ENCODE data around the gene NFAT5.
"Not testable (repeated sequence)": the region's sequence is repeated elsewhere in the genome, so short reads cannot be mapped to it uniquely, and the experiment has no call there.

NFAT5 gene

DNA sequence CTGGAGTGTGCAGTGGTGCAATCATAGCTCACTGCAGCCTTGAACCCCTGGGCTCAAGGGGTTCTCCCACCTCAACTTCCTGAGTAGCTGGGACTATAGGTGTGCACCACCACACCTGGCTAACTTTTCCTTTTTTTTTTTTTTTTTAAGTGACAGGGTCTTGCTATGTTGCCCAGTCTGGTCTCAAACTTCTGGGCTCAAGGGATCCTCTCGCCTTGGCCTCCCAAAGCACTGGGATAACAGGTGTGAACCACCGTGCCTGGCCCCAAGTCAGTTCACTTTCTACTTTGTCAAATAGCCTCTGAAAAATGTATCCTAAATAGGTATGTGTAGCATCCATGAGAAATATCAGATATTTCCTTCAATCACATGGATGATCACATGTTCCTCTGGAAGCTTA is 9.9 kb upstream of the NFAT5 start:
- DNase-seq = no peak

DNA sequence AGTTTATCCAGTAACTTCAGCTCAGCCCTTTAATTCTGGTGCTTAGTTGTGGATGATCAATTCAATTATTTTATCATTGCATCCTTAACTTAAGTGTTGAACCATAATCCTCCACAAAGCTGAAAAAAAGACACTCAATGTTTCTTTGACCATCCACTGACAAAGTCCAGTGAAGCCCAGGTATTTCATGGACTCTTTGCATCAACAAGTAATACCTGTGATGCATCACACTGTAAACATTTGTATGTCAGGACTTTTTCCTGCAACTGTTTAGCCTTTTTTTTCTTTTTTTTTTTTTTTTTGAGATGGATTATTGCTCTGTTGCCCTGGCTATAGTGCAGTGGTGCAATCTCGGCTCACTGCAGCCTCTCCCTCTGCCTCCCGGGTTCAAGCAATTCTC is 6.6 kb upstream of the NFAT5 start:
- no peak for DNase-seq

DNA sequence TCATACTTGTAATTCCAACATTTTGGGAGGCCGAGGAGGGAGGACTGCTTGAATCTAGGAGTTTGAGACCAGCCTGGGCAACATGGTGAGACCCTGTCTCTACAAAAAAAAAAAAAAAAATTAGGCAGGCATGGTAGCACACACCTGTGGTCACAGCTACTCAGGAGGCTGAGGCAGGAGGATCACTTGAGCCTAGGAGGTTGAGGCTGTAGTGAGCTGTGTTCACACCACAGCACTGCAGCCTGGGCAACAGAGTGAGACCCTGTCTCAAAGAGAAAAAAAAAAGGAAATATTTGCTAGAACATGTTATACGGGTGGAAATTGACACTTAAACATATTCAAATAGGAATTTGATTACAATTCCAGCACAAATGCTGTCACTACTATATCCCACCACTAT is 4.4 kb upstream of the NFAT5 start:
- not testable (repeated sequence) for DNase-seq

DNA sequence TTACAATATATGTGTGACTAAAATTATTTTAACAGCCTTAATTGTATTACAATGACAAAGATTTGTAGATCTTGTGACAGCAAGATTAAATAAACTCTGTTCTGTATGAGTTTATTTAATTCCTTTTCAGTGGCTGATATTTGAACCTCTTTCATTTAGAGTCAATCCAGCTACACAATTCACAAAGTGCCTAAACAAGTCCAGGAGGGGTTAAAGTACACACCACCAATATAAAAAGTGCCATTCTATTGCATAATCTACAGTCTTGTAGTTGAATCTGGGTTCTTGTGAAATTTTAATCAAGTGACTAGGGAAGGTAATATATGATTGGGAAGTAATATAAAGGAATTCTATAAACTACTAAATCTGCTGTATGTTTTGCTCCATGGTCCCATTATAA is 3.9 kb upstream of the NFAT5 start:
- no peak for DNase-seq

DNA sequence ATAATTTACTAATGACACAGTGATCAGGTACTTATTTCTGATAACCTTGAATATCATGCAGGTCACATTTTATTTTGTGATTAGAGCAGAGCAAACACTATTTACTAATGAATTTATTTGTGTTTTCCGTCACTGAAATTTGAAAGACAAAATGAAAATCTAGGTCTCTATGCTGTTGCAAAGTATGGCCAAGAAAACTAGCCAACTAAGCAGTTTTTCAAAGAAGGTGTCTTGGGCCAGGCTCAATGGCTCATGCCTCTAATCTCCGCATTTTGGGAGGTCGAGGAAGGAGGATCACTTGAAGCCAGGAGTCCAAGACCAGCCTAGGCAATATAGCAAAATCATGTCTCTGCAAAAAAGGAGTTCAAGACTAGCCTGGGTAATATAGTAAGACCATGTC is 3.0 kb upstream of the NFAT5 start:
- DNase-seq = no peak

DNA sequence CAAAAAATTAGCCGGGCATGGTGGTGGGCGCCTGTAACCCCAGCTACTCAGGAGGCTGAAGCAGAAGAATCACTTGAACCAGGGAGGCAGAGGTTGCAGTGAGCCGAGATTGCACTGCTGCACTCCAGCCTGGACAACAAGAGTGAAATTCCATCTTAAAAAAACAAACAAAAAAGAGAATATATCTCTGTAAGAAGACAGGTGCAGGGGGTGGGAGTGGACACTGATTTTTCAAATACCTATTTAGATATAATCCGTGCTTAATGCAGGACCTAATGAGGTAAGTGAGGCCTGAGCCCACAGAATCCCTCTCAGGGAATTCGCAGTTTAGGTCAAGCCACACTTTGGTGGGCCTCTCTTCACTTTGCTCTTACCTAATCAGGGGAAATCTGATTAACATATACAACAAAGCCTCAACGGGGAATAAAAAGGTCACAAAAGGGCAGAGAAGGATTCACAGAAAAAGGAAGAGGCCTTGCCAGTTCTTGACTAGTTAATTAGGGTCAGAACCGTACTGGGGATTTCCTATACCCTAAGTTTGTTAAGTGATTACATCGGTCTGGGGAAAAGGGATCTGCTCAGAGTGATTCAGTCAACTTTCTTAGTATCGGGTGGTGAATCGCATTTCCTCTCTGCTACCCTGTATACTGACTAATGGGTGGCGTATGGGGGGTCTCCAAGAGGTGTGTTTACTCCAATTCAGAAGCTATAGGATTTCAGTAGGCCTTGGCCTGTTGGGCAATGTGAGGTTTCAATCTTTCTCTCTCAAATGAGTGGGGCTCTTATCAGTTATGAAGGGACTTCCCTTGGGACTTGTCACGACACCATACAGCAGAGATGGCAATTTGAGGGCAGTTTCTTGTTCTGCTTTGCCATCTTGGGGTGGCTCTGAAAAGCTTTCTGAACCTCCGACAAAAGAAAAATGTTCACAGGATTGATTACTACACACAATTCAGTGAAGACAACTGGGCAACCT is 1.9 kb upstream of the NFAT5 start:
- DNase-seq = no peak

DNA sequence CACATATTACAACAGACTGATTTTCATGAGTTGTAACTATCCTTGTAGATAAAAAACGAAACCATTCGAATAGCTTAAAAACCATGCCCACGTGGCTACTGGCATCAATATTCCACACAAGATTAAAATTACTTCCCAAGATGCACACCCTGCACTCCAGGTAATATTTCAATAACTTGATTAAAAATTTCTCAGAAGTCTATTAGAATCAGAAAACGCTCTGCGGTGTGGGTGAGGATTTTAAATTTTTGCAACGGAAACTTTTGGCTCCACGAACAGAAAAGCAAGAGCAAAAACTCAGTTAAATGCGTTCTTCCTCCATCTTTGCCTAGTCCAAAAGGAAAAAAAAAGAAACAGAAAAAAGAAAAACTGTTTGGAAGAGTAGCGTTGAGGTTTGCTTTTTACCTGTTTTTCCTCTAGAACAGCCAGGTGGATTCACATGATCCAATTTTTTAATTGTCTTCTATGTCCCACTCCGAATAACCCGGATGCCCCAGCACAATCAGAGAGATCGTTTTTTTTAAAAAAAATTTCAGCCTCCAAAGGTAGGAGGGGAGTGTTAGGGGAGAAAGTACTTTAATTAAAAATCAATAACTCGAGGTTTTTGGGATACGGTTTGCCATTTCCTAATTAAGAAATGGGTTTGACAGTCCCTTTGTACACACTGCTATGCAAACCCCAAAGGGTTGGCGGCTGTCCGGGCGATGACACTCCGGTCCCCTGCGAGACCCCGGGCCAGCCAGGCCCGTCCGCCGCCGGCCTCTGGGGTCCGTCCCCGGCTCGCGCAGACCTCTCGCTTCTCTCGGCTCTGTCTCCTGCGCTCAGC is 708 bp upstream of the NFAT5 start:
- peak in 1 of 2 experiments; percentile 42 for DNase-seq

DNA sequence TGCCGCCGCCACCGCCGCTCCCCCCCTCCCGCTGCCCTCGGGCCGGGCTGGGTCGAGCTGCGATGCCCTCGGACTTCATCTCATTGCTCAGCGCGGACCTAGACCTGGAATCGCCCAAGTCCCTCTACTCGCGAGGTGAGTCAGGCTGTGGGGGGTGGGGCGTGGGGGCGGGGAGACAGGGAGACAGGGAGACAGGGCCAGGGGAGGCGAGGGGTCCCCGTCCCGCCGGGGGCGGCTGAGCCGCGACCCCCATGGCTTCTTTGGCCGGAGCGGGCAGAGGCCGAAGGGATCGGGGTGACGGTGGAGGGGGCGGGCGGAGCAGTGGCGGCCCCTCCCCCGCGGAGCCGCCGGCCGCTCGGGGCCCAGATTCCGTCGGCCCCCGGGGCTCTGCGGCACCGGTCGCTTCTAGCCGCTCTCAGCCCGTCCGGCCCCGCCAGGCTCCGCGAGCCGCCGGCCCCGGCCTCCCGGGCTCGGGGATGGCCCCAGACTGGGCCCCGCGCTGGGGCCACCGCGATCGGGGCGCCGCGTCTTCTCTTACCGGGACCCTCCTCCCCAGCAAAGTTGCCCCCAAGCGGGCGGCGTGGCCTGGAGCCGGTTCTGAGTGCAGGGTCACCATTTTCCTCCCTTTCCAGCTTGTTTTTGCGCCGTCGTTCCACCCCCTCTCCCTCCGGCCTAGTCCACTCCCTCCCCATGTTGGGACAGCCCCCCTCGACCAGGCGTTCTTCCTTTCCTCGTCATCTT is 644 bp downstream of the NFAT5 start:
- DNase-seq = peak; percentile 40 to 49

DNA sequence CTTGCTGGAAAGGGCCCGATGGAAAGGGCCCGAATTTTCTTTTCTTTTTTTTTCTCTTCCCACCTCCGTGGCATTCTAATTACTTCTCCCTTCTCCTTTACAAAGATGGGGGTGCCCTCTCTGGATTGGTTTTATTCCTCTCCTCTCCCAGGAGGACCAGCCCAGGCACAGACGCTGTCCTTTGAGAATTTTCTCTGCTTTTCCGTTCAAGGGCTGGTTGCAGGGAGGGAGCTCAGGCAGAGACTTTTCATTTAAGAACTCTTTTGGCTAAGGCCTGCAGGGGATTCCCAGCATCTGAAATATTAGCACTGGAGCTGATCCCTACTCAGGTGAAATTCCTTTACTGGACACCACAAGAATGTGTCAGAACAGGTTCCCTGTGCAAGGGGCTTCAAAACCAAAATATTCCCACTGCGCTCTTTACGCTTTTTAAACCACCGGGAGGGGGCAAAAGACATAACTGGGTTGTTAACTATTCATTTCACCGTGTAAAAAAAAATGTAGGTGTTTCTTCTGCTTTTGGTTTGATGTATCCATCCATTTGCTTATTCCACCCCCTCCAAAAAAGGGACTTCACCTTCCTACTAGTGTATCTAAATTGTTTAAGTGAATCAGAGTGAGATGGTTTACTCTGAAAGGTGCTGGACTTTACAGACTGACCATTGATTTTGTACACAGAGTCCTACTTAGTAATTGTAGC is 1.4 kb downstream of the NFAT5 start:
- DNase-seq = no peak

DNA sequence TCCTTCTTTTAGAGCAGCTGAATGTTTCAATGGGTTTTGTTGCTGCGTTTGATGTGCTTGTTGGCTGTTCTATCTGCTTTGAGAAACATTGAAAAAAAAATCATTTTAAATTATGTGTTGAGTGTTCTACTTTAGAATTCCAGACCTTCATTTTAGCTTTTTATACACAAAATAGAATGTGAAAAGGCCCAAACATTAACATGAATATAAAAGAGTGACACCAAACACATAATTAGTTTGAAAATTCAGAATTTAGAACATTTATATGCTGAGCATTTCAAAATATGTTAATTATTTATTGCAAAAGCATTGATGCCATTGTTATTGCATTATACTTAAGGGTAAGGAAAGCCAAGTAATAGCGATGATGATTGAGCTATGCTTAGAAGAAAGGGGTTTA is 2.9 kb downstream of the NFAT5 start:
- DNase-seq = no peak

DNA sequence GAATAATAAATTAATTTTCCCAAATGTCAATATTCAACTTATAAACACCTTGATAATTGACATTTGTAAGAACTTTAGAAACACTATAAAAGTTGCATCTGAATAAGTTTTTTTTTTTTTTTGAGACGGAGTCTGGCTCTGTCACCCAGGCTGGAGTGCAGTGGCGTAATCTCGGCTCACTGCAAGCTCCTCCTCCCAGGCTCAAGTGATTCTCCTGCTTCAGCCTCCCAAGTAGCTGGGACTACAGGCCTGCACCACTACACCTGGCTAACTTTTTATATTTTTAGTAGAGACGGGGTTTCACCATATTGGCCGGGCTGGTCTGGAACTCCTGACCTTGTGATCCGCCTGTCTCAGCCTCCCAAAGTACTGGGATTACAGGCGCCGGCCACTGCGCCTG is 13.0 kb downstream of the NFAT5 start:
- DNase-seq = not testable (repeated sequence)

DNA sequence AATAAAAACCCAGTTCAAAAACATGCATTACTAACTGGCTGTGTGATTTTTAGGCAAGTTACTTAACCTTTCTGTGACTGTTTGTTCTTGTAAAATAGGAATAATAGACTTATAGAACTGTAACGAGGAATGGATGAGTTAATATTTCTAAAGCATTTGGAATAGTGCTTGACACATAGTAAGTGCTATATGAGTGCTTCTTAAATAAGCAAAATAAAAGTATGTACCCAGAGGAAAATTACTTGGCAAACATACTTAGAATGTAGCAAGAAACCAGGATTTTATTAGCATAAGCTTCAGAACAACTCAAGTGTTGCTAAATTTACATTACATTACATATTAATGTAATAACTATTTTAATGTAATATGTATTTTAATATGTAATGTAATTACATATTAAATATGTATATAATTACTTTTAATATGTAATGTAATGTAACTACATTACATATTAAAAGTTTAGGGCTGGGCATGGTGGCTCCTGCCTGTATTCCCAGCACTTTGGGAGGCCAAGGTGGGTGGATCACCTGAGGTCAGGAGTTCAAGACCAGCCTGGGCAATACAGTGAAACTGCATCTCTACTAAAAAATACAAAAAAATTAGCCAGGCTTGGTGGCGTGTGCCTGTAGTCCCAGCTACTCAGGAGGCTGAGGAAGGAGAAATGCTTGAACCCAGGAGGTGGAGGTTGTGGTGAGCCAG is 14.2 kb downstream of the NFAT5 start:
- no peak for DNase-seq

DNA sequence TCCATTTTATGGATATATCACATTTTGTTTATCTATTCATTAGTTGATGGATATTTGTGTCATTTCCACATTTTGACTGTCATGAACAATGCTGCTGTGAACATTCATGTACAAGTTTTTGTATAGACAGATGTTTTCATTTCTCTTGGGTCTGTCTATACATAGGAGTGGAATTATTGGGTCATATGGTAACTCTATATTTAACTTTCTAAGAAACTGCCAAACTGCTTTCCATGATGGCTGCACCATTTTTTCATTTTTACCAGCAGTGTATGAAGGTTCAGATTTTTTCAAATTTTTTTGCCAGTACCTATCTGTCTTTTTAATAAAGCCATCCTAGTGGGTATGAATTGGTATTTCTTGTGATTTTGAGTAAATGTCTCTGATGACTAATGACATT is 15.5 kb downstream of the NFAT5 start:
- DNase-seq = no peak

DNA sequence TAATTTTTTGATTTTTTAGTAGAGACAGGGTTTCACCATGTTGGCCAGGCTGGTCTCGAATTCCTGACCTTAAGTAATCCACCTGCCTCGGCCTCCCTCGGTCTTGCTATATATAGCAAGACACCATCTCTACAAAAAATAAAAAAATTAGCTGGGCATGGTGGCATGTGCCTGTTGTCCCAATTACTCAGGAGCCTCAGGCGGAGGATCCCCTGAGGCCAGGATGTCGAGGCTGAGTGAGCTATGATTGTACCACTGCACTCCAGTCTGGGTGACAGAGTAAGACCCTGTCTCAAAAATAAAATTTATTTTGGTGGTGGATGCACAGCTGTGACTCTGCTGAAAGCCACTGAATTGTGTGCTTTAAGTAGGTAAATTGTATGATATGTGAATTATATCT is 18.7 kb downstream of the NFAT5 start:
- not testable (repeated sequence) for DNase-seq

DNA sequence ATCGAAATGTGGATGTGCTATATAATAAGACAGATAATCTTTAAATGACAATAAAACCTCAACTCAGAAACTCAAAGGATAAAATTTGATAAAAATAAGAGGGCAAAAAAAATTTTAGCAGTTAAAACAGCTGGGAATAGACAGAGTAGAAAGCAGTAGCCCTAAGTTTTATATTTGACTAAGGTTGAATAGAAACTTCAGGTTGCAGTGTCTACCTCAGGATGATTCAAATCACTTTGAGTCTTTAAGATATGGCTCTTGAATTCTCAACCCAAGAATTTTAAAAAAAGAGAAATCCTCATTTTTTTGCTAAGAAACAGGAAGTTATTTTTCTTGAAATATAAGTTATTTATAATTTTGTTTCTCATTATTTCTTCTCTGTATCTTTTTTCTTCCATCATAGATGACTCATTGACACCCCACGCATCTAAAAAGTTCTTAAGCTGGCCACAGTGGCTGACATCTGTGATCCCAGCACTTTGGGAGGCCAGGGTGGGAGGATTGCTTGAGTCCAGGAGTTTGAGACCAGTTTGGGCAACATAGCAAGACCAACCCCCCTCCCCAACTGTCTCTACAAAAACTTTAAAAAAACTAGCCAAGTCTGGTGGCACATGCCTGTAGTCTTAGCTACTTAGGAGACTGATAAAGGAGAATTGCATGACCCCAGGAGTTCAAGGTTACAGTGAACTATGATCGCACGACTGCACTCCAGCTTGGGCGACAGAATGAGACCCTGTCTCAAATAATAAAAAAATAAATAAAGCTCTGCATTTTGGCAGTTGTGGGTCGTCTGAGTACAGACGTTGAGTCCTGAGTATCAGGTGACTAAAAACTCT is 23.9 kb downstream of the NFAT5 start:
- DNase-seq = no peak

DNA sequence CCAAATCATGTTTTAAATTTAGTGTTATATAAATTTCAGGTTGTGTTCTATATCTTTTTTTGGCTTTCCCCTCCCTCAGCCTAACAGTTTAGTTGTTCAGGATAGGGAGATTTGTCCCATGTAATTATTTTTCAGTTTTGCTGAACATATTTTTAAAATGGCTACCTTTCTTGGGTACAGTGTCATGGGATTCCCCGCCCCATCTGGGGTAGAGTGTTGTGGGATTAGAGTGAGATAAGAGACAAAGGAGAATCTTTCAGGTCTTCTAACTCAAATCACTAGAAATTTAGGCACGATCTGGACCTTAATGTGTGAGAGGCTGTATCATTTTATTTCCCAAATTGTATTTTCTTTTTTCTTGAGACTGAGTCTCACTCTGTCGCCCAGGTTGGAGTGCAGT is 24.8 kb downstream of the NFAT5 start:
- no peak for DNase-seq

DNA sequence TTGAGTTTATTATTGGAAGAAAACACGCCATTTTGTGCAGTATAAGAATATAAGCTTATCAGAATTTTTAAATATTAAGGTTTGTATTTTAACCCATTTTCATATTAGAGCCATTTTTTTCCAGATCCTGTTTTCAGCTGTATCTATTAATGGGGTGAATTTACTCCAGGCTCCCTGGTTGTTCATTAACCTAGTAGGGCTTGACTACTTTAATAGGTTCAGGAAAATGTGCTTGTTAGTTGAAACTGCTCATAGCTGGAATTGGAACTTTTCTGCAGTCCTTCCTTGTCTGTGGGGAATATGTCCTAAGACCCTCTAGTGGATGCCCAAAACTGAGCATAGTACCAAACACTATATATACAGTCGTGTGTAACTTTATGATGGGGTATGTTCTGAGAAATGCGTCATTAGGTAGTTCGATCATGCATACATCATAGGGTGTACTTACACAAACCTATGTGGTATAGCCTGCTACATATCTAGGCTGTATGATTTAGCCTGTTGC is 28.0 kb downstream of the NFAT5 start:
- no peak for DNase-seq

DNA sequence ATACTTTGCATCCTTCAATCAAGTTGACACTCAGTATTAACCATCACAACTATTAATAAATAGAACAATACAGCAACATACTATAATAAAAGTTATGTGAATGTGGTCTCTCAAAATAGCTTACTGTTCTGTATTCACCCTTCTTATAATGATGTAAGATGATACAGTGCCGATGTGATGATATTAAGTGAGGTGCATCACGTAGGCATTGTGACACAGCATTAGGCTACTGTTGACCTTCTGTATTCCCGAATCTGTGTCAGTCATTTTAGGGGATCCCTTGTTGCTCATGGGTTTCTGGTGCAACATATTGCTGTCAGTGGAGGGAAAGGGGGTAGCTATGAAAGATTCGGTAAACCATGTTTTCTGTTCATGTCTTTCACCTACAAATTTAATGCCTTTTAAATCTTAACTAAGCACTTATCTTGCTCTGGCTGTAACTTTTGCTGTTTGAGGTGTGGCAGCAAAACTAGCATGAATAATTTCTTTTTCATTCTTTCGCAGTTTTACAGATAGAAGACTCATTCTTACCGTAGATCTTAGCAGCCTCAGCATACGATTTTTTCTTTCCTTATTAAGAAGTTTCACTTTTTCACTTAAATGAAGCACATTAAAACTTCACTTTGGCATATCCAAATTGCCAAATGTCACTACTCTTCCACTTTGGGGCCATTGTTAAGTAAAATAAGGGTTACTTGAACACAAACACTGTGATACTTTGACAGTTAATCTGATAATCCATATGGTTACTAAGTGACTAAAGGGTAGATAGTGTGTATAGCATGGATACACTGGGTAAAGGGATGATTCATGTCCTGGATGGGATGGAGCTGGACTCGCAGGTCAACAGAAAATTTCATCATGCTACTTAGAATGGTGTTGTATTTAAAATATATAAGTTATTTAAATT is 29.6 kb downstream of the NFAT5 start:
- DNase-seq = no peak

DNA sequence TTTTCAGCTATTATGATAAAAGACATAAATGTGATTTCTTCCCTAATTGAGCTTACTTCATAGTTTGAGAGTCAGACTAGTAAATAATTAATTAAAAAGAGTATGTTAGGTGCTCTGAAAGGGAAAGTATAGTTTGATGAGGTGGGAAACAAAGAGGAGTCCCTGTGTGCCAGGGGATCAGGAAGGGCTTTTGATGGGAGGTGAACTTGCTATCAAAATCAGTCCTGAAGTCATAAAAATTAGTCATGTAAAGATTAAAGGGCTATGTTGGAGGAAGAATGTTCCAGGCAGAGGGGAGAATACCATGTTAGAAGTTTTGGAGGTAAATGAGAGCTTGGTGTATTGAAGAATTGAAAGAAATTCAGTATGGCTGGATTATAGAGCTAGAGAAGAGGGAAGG is 31.0 kb downstream of the NFAT5 start:
- DNase-seq = no peak

DNA sequence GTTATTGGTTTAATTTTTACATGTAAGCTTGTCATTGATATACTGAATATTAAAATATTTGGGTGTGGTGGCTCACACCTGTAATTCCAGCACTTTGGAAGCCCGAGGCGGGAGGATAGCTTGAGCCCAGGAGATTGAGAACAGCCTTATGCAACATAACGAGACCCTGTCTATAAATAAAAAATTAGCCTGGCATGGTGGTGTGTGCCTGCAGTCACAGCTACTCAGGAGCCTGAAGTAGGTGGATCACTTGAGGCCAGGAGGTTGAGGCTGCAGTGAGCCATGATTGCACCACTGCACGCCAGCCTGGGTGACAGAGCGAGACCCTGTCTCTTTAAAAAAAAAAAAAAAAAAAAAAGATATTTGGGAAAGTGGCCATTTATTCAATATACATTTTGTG is 32.3 kb downstream of the NFAT5 start:
- no peak for DNase-seq

All from SHP77 (cell line).